Uterus (tissue), 4 donors: Measurements from ENCODE around the gene CASZ1. TPM values are rescaled to one million over a fixed set of nuclear protein-coding genes. Genes with fewer than 3 reads are reported as not detected.

Experiments
- DNase-seq, 2 donors: peaks; one replicate each; pipeline ENCODE4 v3.0.0-alpha.2; 2019 to 2020
- H3K27ac ChIP-seq, 2 donors: fragments of 200-600 bp; sonication (generic); 1 replicate in 1 of 2; 2 replicates in 1 of 2; pipeline ENCODE4 v1.5.1; 2016 to 2018
- H3K27me3 ChIP-seq, 2 donors: fragments of 200-600 bp; sonication (generic); one replicate each; pipeline ENCODE4 v1.5.1; 2018 to 2019; ENCODE audit warnings: control low read depth in 1 of 2
- H3K36me3 ChIP-seq, 2 donors: fragments of 200-600 bp; sonication (generic); one replicate each; pipeline ENCODE4 v1.5.1; 2019; ENCODE audit warnings: control low read depth in 1 of 2
- H3K4me1 ChIP-seq, 2 donors: fragments of 200-600 bp; sonication (generic); one replicate each; pipeline ENCODE4 v1.5.1; 2018 to 2019; ENCODE audit warnings: control low read depth in 1 of 2
- H3K4me3 ChIP-seq, 2 donors: fragments of 200-600 bp; sonication (generic); 1 replicate in 1 of 2; 2 replicates in 1 of 2; pipeline ENCODE4 v1.5.1; 2018 to 2019; ENCODE audit warnings: mild to moderate bottlenecking in 1 of 2
- H3K9me3 ChIP-seq, 2 donors: fragments of 200-600 bp; sonication (generic); one replicate each; pipeline ENCODE4 v1.5.1; 2019; ENCODE audit warnings: control low read depth in 1 of 2
- POLR2A ChIP-seq, 2 donors: fragments of 450-650 bp; IDR thresholded peaks; one replicate each; pipeline ENCODE4 v1.6.1; 2016; ENCODE audit warnings: antibody characterized with exemption in 2 of 2, mild to moderate bottlenecking in 1 of 2, moderate library complexity in 1 of 2
- intact Hi-C: fragments of 100-400 bp; cut with DNase I; formaldehyde crosslinking; loops from one replicate; pipeline ENCODE4 v1.15.1; 2023; ENCODE audit warnings: low total_unique reads
- total RNA-seq, 4 donors: library from RNA; depleted of rRNA in 3 of 4; stranded (reverse); fragments of >200 nt in 3 of 4; gene quantifications; one replicate each; pipeline versions ENCODE4 v1.1.0 to v1.2.4, GENCODE V29; 2014 to 2023
- TF ChIP-seq, protein P1 (sequence below), 4 experiments: fragments of 200-600 bp in 2 of 4; fragments of 450-650 bp in 2 of 4; sonication (generic) in 2 of 4; IDR thresholded peaks; one replicate each; pipeline ENCODE4 v1.5.1; 2016 to 2019; ENCODE audit warnings: antibody characterized with exemption in 4 of 4, mild to moderate bottlenecking in 2 of 4, moderate library complexity in 1 of 4
- donor health status: DM: yes; HTN: yes; CAD: no.

The CASZ1 gene
- total RNA-seq, 4 donors from 2014 or later = 0.59 to 49.2 (median 3.9) TPM

- TF ChIP-seq, protein P1, sequence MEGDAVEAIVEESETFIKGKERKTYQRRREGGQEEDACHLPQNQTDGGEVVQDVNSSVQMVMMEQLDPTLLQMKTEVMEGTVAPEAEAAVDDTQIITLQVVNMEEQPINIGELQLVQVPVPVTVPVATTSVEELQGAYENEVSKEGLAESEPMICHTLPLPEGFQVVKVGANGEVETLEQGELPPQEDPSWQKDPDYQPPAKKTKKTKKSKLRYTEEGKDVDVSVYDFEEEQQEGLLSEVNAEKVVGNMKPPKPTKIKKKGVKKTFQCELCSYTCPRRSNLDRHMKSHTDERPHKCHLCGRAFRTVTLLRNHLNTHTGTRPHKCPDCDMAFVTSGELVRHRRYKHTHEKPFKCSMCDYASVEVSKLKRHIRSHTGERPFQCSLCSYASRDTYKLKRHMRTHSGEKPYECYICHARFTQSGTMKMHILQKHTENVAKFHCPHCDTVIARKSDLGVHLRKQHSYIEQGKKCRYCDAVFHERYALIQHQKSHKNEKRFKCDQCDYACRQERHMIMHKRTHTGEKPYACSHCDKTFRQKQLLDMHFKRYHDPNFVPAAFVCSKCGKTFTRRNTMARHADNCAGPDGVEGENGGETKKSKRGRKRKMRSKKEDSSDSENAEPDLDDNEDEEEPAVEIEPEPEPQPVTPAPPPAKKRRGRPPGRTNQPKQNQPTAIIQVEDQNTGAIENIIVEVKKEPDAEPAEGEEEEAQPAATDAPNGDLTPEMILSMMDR (IDR thresholded peaks at IDR 0.05) = no peak
- TF ChIP-seq POLR2A (IDR thresholded peaks at IDR 0.05) = no peak
- DNase-seq = peak in 1 of 2 donors; percentile 6
- no peaks in the 10 kb centered on the region for H3K4me1 ChIP-seq
- intact Hi-C loops = no loop called here
- H3K27ac ChIP-seq = no peak overlapping the region
- H3K4me3 ChIP-seq = no peak overlapping the region
- no peaks in the 10 kb centered on the region for H3K27me3 ChIP-seq
- no peaks in the 10 kb centered on the region for H3K36me3 ChIP-seq
- no peaks in the 10 kb centered on the region for H3K9me3 ChIP-seq
These were observed 183.8 kb downstream of the CASZ1 start for GRCh38 chr1:10612436-10613160.

GRCh38 chr1:10610901-10611600 is 185.4 kb downstream of the CASZ1 start:
- no peak overlapping the region for H3K27ac ChIP-seq
- no peaks in the 10 kb centered on the region for H3K9me3 ChIP-seq
- no peaks in the 10 kb centered on the region for H3K27me3 ChIP-seq
- no peak overlapping the region for H3K4me3 ChIP-seq
- no peaks in the 10 kb centered on the region for H3K36me3 ChIP-seq
- intact Hi-C loops = no loop called here
- TF ChIP-seq, protein P1 (IDR thresholded peaks at IDR 0.05) = no peak
- no peak for TF ChIP-seq POLR2A (IDR thresholded peaks at IDR 0.05)
- H3K4me1 ChIP-seq = no peaks in the 10 kb centered on the region
- no peak for DNase-seq

- Histone ChIP-seq H3K36me3 (no peaks in the 10 kb centered on the region), H3K4me1 (no peaks in the 10 kb centered on the region), H3K9me3 (no peaks in the 10 kb centered on the region), H3K4me3 (no peak overlapping the region), H3K27me3 (no peaks in the 10 kb centered on the region), H3K27ac (no peak overlapping the region)
- no peak for TF ChIP-seq POLR2A (IDR thresholded peaks at IDR 0.05)
- TF ChIP-seq, protein P1 (IDR thresholded peaks at IDR 0.05) = no peak
- intact Hi-C loops = no loop called here
- no peak for DNase-seq
These were observed 187.8 kb downstream of the CASZ1 start for GRCh38 chr1:10608690-10609089.

GRCh38 chr1:10607228-10607627 is 189.2 kb downstream of the CASZ1 start:
- no peak overlapping the region for H3K27ac ChIP-seq
- no peaks in the 10 kb centered on the region for H3K27me3 ChIP-seq
- TF ChIP-seq, protein P1 (IDR thresholded peaks at IDR 0.05) = no peak
- TF ChIP-seq POLR2A (IDR thresholded peaks at IDR 0.05) = no peak
- no peaks in the 10 kb centered on the region for H3K36me3 ChIP-seq
- DNase-seq = no peak
- H3K9me3 ChIP-seq = no peaks in the 10 kb centered on the region
- H3K4me1 ChIP-seq = no peaks in the 10 kb centered on the region
- no peak overlapping the region for H3K4me3 ChIP-seq
- intact Hi-C loops = no loop called here

- H3K4me1 ChIP-seq = no peaks in the 10 kb centered on the region
- no peak for TF ChIP-seq POLR2A (IDR thresholded peaks at IDR 0.05)
- TF ChIP-seq, protein P1 (IDR thresholded peaks at IDR 0.05) = no peak
- no peak overlapping the region for H3K27ac ChIP-seq
- H3K27me3 ChIP-seq = no peaks in the 10 kb centered on the region
- no peak for DNase-seq
- no peaks in the 10 kb centered on the region for H3K36me3 ChIP-seq
- H3K4me3 ChIP-seq = no peak overlapping the region
- intact Hi-C loops = no loop called here
- no peaks in the 10 kb centered on the region for H3K9me3 ChIP-seq
These were observed 190.4 kb downstream of the CASZ1 start for GRCh38 chr1:10606064-10606463.
